ENCODE data around the gene SLC6A14. TPM values are rescaled to one million over a fixed set of nuclear protein-coding genes. Genes with fewer than 3 reads are reported as not detected.

The SLC6A14 gene
- total and polyA plus RNA-seq, 8 donors = 0.07 to 0.59 (median 0.38) TPM; not detected in 3

GRCh38 chrX:116449156-116449555 lies 12.8 kb downstream of the SLC6A14 start:
- no peaks in the 10 kb centered on the region for H3K9me3 ChIP-seq
- TF ChIP-seq, protein P1, sequence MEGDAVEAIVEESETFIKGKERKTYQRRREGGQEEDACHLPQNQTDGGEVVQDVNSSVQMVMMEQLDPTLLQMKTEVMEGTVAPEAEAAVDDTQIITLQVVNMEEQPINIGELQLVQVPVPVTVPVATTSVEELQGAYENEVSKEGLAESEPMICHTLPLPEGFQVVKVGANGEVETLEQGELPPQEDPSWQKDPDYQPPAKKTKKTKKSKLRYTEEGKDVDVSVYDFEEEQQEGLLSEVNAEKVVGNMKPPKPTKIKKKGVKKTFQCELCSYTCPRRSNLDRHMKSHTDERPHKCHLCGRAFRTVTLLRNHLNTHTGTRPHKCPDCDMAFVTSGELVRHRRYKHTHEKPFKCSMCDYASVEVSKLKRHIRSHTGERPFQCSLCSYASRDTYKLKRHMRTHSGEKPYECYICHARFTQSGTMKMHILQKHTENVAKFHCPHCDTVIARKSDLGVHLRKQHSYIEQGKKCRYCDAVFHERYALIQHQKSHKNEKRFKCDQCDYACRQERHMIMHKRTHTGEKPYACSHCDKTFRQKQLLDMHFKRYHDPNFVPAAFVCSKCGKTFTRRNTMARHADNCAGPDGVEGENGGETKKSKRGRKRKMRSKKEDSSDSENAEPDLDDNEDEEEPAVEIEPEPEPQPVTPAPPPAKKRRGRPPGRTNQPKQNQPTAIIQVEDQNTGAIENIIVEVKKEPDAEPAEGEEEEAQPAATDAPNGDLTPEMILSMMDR (IDR thresholded peaks at IDR 0.05) = no peak
- no peak overlapping the region for H3K27ac ChIP-seq
- DNase-seq (no peak), ATAC-seq (no peak), FAIRE-seq (peak; percentile 49)
- 42 to 47% methylated on average over 2 of the region's 2 CpGs for WGBS, 2 donors
- no peaks in the 10 kb centered on the region for H3K36me3 ChIP-seq
- H3K27me3 ChIP-seq = peaks cover 0 to 29% (median 0%) of the 10 kb centered on the region in 4 donors
- H3K4me1 ChIP-seq = no peaks in the 10 kb centered on the region
- no peak overlapping the region for H3K4me3 ChIP-seq
- intact Hi-C loops (cut with DNase I) = no loop called here

DNA sequence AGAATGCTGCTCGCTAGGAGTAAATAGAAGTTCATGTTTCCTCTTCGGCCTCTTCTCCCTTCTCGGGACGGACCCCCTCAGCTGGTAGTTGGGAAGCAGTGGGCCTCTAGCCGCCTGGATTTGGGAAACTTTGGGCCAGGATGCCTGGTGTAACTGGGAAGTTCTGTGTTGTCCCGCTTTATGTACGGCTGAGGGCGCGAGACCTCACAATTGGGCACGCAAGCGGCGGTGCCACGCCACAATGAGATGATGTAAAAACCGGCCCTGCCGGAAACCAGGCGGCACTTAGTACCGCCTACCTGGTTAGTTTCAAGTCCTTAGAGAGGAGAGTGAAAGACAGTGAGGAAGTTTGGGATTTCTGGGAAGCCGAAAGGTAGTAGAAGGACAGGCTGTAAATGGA lies 26.4 kb downstream of the SLC6A14 start, which contains the start of gene CT83:
TSS of gene CT83 (minus strand) at position 155 of the 400 bp plus-strand sequence. CDS start at position 35, 120 bp downstream.
- Histone ChIP-seq H3K9me3 (no peaks in the 10 kb centered on the region), H3K27me3 (no peaks in the 10 kb centered on the region), H3K4me3 (no peak within 1 kb of the TSS), H3K4me1 (no peaks in the 10 kb centered on the region), H3K36me3 (no peaks in the 10 kb centered on the region), H3K27ac (no peak within 1 kb of the TSS)
- 69 to 88% methylated on average over 18 of the region's 18 CpGs for WGBS, 2 donors
- intact Hi-C loops (cut with DNase I) = no loop called here
- no peak for FAIRE-seq
- TF ChIP-seq, protein P1 (IDR thresholded peaks at IDR 0.05) = no peak
- no peak for ATAC-seq
- DNase-seq = peak in 1 of 6 donors; percentile 12

- intact Hi-C loops (cut with DNase I) = no loop called here
- FAIRE-seq (no peak), DNase-seq (no peak), ATAC-seq (no peak)
- TF ChIP-seq, protein P1 (IDR thresholded peaks at IDR 0.05) = no peak
- Histone ChIP-seq H3K27me3 (peaks cover 0 to 37% (median 7%) of the 10 kb centered on the region in 4 donors), H3K9me3 (no peaks in the 10 kb centered on the region), H3K27ac (no peak overlapping the region), H3K36me3 (no peaks in the 10 kb centered on the region), H3K4me1 (no peaks in the 10 kb centered on the region), H3K4me3 (no peak overlapping the region)
- WGBS, 2 donors = 69 to 79% methylated on average over 2 of the region's 2 CpGs
These were observed 43.7 kb downstream of the SLC6A14 start for GRCh38 chrX:116480059-116480458.

DNA sequence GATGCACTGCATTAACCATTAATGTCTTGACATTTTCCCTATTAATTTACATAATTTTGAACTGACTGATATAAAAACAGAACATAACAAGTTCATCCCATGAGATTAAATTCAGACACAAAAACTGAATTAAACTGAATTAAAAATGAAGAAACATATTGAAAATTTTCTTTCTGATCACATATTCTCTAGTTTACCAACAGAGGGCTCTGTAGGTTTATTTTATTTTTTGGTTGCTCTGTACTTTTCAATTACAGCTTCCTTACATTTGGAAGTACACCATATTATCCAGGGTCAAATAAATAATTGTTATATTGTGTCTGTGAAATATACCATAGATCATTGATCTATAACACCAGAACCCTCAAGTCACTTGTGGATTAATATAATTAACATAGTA lies 53.7 kb downstream of the SLC6A14 start:
- no peaks in the 10 kb centered on the region for H3K27me3 ChIP-seq
- H3K4me3 ChIP-seq = no peak overlapping the region
- FAIRE-seq (no peak), ATAC-seq (no peak), DNase-seq (no peak)
- intact Hi-C loops (cut with DNase I) = no loop called here
- TF ChIP-seq, protein P1 (IDR thresholded peaks at IDR 0.05) = peak in 1 of 4 donors; percentile 19
- H3K27ac ChIP-seq = no peak overlapping the region
- H3K9me3 ChIP-seq = no peaks in the 10 kb centered on the region
- no peaks in the 10 kb centered on the region for H3K36me3 ChIP-seq
- H3K4me1 ChIP-seq = no peaks in the 10 kb centered on the region

GRCh38 chrX:116493271-116493670 lies 56.9 kb downstream of the SLC6A14 start:
- H3K4me1 ChIP-seq = no peaks in the 10 kb centered on the region
- no peak overlapping the region for H3K27ac ChIP-seq
- no peak overlapping the region for H3K4me3 ChIP-seq
- WGBS, 2 donors = 64 to 81% methylated on average over 2 of the region's 2 CpGs
- ATAC-seq (no peak), FAIRE-seq (peak; percentile 92), DNase-seq (no peak)
- TF ChIP-seq, protein P1 (IDR thresholded peaks at IDR 0.05) = no peak
- H3K27me3 ChIP-seq = peaks cover 0 to 2% (median 0%) of the 10 kb centered on the region in 4 donors
- no peaks in the 10 kb centered on the region for H3K9me3 ChIP-seq
- no peaks in the 10 kb centered on the region for H3K36me3 ChIP-seq
- intact Hi-C loops (cut with DNase I) = no loop called here
